ENCODE measurements around the gene STIL.
"Not testable (repeated sequence)": the region's sequence is repeated elsewhere in the genome, so short reads cannot be mapped to it uniquely, and the experiment has no call there.

STIL gene

DNA sequence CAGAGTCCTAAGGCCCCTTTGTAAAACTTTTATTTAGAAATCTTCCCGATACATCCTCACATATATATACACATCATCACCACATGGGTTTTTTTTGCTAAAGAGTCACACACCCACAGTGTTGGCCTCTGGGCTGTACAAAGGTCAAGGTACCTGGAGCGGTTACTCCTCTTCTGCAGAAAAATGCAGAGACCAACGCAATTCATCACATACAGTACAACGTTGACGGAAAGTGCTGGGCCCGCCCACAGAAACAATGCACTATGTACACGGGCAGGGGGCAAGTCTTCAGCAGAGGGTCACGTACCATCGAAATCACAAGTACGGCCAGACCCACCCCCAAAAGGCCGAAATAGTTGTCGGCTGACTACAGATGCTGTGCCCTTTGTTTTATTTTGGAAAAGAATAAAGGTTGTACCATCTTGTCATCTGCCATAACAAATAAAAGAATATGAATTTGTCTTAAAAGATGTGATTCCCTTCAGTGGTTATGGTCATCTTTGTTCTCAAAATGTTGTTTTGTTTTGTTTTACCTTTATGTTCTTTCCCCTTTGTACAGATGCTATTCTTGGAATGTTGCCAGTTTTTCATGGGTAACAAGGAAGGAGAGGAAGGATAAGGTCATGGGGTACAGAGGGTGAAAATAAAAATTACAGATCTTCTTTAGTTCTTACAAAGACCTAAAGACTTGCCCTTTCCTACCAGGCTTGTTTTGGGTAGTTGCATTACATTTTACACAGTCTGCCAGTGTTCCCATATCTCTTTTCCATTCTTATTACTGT is 97.5 kb downstream of the STIL start:
- DNase-seq = no peak

DNA sequence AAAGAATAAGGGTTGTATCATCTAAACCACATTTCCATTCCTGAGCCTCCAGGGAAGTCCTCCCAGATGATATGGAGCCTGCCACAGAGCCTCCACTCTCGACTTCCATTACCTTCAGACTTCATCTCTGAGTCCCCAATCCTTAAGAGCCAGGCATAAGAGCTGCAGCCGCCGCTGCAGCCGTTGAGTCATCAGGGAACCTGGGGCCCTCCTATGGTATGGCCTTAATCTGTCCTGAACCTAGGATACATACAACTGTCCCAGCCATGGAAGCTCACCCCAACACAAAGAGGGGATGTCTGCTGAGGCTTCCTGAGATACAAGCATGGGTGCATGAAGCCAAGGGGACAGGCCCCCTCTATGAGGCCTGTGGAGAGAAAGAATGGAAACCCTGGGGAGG is 98.2 kb downstream of the STIL start:
- DNase-seq = no peak

DNA sequence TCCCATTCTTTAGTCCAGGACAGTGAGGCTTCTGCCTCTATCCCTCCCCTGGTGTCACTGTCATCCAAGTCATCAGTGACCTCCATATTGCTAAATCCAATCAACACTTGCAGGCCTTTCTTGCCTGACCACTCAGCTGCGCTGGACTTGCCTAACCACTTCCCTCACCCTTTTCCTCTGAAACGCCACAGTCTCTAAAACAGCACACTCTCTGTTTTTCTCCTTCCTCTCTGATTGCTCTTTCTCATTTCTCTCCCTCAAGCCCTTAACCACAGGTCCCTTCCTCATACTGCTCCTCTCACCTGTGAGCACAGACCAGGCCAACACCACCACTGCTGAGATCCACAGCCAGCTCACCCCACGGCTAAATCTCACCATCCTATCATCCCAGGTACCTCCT is 99.4 kb downstream of the STIL start:
- no peak for DNase-seq

DNA sequence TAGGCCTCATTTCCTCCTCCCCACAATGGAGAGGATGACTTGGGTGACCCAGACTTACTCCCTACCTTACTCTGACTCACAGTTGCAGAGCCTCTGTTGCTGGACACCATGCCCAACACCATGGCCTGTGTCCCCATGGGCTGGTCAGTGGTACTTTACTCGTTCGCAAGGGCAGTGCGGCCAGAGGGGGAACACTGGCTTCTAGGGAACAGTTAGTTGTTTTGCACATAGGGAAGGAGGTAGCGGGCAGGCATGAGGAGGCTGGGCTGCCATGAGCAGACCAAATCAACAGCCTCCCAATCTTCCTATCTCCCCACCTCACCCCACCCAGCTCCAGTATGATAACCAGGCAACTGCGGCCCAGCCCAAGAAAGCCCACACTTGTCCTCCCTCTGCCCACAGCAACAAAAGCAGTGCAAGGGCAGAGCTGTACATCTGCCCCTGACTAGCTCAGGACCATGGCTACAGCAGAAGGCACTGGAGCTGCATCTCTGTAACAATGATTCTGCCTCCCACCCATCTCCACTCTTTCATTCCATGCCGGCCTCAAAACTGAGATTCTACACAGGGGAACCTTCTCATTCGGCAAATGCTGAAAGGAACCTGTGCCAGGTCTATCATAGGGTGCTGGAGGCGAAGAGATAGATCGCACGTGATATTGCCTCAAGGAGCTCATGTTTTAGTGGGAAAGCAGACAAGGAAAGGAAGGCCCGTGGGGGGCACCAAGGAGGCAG is 100.5 kb downstream of the STIL start:
- DNase-seq = no peak

DNA sequence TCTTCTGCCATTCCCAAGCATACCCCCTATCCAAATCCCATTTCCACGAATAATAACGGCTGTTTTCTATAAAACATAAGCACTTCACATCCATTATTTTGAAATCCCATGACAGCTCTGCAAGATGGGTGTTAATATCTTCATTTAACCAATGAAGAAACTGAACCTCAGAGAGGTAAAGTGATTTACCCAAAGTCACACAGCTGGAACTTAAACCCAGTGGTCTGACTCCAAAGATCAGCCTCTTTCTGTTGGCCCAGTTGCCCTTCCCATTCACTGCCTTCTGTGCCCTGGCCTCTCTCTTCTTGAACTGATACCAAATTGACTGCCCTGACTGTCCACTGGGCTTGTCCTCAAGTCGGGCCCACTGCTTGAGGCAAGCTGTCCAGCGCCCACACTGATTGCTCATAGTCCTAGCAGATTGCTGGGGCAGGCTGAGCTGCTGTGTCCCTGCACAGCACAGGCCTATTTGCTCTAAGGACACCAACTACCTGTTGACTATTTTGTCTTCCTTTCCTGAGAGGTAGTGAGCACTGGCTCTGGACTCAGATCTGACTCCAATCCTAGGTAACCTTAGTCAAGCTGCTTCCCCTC is 101.2 kb downstream of the STIL start:
- DNase-seq = no peak

DNA sequence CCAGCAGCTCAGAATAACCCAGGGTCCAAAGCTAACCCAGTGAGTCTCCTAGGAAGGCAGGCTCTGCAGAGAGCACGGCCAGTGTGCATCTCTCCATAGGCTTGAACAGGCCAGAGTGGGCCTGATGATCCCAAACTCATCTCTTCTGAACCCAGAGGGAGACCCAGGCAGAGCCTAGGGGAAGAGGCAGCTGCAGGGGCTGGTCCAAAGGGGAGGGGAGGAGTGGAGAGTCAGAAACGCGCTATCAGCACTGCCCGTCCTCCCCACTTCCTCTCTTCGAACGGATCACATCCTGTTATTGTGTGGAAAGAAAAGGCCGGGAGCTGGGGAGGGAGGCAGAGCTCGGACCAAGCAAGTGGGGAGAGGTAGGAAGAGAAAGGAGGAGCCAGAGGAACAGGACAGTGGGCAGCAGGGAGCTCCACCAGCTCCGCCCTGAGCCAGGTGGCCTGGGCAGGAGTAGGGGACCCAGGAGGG is 102.1 kb downstream of the STIL start:
- no peak for DNase-seq

DNA sequence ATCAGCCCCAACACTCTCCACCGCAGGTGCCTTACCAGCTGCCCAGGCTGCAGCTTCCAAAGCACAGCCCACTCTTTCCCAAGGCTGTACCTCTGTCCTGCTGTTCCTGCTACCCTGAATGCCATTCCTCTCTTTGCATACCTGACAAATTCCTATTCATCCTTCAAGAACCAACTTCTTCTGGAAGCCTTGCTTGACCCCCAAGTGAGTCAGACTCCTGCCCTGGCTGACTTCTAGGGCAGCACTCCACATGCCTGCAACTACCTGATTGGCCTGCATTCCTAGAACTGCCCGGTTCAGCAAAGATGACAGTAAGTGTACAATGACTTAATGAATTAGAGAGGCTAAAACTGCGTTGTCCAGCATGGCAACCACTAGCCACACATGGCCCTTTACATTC is 103.3 kb downstream of the STIL start:
- no peak for DNase-seq

DNA sequence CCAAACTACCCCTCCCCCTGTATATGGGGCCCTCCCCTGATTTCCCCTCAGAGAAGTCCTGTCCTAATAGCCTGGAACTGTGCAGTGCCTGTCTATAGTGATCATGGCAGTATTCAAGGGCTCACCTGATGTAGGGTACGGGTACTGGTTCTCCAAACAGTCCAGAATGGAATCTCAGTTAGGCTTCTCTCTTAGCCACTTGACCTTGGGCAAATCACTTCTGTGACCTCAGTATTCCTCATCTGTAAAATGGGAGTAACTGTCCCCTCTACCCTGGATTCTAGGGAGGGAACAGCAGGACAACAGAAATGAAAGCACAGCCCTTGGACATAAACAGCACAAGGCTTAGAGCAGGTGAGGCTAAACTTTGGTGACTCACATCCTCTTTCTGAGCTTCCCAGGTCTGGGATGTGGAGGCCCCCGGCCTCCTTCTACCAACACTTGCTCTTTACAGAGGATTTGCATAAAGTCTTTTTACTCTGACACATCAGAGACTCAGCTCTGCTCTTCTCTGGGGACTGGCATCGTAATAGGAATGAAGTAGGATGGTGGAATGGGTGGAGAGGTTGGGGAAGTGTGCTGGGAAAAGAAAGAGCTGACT is 104.1 kb downstream of the STIL start:
- DNase-seq = no peak

DNA sequence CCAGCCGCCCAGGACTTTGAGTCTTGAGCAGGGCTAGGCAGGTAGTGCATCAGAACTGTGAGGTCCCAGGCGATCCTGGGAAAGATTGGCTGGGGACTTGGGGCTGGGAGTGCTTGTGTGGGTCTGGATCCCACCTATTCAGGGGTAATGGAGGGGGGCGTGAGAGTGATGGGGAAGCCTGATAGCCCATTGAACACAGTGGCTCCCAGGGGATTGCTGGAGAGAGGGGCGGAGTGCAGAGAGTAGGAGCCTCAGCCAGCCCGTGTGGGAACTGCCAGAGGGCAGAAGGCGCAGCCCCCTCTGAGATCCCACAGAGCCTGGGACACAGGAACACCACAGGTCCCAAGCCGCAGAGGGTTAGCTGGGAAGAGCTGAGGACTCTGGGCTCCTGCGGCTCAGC is 104.9 kb downstream of the STIL start:
- no peak for DNase-seq

DNA sequence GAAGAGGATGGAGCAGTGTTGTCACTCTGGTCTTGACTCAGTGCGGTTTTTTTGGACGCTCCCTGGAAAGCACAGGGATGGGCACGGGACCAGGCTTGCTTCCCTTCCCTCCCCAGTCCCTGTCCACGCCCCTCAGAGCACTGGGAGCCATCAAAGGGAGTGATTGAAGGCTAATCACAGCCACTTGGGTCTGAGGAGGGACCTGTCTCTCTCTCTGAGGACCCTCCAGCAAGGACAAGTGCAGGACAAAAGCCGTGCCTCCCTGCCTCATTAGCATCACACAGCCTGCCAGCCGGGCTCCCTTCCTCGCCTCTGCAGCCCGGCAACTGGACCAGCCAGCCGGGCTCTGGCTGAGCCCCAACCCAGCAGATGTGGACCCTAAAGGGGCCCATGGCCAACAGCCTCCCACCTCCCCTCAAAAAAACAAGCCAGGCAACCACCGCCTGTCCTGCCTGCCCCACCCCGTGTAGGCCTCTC is 105.5 kb downstream of the STIL start:
- no peak for DNase-seq

DNA sequence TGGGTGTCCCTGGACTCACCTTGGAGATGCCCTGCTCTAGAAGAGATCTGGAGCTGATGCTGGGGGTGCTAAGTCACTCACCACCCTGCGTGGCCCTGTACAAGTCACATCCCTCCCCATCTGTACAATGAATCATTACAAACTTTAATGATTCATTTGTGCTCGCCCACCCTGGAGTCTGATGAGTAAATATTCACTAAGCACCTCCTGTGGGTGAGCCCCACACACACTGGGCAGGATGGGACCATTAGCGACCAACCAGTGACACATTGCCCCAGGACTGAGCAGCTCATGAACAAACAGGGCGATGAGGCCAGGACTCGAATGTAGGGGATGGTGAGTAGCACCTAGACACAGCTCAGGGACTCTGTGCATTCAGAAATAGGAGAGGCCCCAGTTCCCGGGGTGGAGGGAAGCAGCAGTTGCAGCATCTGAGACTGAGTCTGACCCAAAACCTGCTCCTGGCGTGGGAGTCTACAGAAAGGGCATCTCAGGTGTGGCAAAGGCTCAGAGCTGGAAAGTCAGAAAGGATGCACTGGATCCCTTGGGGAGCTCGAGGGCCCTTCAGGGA is 106.1 kb downstream of the STIL start:
- no peak for DNase-seq

DNA sequence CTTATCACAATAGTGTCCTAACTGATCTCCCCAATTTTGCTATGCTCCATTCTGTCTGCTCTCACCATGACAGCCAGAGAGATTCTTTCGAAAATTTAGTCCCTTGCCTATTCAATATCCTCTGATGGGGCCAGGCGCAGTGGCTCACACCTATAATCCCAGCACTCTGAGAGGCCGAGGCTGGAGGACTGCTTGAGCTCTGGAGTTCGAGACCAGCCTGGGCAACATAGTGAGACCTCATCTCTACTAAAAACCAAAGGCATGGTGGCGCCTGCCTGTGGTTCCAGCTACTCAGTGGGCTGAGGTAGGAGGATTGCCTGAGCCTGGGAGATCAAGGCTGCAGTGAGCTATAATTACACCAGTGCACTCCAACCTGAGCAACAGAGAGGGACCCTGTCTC is 108.0 kb downstream of the STIL start:
- DNase-seq = no peak

DNA sequence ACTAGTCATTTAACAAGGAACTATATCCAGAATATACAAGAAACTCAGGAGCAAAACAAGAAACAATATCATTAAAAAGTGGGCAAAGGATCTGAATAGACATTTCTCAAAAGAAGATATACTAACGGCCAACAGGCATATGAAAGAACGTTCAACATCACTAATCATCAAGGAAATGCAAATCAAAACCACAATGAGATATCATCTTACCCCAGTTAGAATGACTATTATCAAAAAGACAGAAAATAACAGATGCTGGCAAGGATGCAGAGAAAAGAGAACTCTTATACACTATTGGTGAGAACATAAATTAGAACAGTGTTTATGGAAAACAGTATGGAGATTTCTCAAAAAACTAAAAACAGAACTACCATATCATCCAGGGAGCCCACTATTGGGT is 110.4 kb downstream of the STIL start:
- not testable (repeated sequence) for DNase-seq

DNA sequence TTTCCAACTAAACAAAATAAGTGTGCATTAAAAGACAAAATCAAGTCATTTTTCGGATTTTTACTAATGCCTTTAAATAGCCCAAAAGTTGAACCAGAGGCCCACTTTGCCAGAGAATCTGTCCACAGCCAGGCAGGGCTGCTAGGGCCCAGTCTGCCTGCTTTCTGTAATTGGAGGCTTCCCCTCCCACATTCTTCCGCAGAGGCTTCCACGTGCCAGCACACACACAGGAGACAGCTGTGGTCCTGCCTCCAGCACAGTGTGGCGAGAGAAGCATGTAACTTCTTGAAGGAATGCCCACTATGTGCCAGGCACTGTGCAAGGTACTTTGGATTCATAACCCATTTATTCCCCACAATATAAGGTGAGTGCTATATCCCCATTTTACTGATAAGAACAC is 112.8 kb downstream of the STIL start:
- no peak for DNase-seq
